MM.1S (cell line): Measurements from ENCODE around the gene GLRA1.

Source experiments
- CTCF ChIP-seq: fragments of 300-600 bp; sonication (generic); IDR thresholded peaks from 2 replicates; pipeline ENCODE4 v1.5.1; 2016; ENCODE audit warnings: antibody characterized with exemption, low read length, mixed read lengths
- EZH2 ChIP-seq: fragments of 300-600 bp; sonication (generic); optimal IDR thresholded peaks from 2 replicates; pipeline ENCODE3; 2017; ENCODE audit warnings: low read depth, mild to moderate bottlenecking, antibody characterized with exemption, low read length, mixed read lengths

- no peak for TF ChIP-seq CTCF
- no peak for TF ChIP-seq EZH2
Observed at GRCh38 chr5:151892393-151892792, 32.3 kb downstream of the GLRA1 start.
